Embryonic facial prominence (tissue), 1 donor: ENCODE results near the gene GPR161.

Experiments used
- DNase-seq: peaks from one replicate; pipeline ENCODE4 v3.0.0-alpha.2; 2016; ENCODE audit errors: extremely low spot score

GPR161 gene

DNA sequence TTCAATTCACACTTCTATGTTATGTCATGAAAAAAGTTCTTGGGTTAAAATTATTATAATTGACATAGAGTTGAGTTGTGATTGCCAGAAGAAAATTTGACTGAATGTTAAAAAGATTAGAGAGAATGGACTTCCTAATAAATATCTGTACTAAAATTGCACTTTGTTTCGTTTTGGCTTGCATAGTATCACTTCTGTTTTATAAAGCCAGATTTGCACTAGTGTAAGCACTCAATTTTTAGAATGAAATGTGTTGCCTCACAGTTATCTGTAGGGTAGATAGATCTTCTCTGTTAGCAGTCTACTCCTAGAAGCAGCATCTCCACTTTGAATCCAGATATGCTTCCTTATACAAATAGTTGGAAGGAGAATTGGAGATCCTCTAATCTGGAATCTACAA lies 104.7 kb downstream of the GPR161 start:
- no peak for DNase-seq

DNA sequence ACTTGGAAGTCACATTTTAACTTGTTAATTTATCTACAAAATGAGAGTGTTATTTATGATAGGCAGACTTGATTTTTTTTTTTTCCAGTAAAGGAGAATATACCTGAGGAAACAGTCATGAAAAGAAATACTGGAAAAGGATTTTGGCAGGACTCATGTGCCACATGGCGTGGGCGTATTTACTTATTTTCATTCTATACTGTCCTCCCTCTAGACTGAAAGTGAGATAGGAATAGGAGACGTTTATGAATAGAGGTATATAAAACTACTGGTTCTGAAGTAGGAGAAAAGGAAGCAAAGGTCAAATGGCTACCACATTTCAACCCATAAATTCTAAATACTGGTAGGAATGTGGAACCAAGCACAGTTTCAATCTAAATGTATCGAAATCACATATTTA lies 105.1 kb downstream of the GPR161 start:
- no peak for DNase-seq

DNA sequence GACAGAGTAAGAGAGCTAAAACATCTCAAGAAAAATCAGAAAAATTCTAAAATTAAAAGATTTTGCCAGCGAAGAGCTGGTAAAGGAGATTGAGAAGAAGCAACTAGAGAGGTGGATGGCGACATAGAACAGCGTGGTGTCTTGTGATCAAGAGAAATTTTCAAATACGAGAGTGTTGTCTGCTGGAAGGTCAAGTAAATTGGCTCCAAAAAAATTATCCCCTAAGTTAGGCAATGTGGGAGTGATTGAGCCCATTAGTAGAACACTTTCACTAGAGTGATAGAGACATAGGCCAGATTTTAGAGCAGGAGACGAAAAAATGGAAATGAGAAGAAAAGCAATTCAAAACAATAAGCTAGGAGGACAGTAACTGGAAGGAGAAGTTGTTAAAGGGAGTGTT lies 105.5 kb downstream of the GPR161 start:
- DNase-seq, result no peak
